Activated B cell treated with CpG ODN at 0.5 μM for 24 hours (primary cell): ENCODE data around the gene SYCP2. TPM values are rescaled to one million over a fixed set of nuclear protein-coding genes. Genes with fewer than 3 reads are reported as not detected.

Source experiments
- ATAC-seq: fragments of 200-7000 bp; cut with Tn5 transposase; one replicate; pipeline ENCODE4 v1.10.0; 2021; ENCODE audit warnings: low read depth, mild to moderate bottlenecking, moderate library complexity
- CTCF ChIA-PET: fragments of 350-600 bp; sonication (Branson Sonifier 250); formaldehyde crosslinking; loops from one replicate; lab custom pipeline; 2021; ENCODE audit warnings: antibody characterized with exemption; lab: Charles Lee
- POLR2A ChIA-PET: fragments of 350-600 bp; sonication (Branson Sonifier 250); formaldehyde crosslinking; loops from one replicate; lab custom pipeline; 2021; ENCODE audit warnings: antibody characterized with exemption; lab: Charles Lee
- DNase-seq: peaks from one replicate; pipeline ENCODE4 v3.0.0; 2022
- H3K27ac Mint-ChIP-seq: one replicate; pipeline ENCODE4 v1.8.0; 2020; ENCODE audit warnings: mixed read lengths
- H3K27me3 Mint-ChIP-seq: one replicate; pipeline ENCODE4 v1.8.0; 2021; ENCODE audit warnings: mixed read lengths
- H3K36me3 Mint-ChIP-seq: one replicate; pipeline ENCODE4 v1.8.0; 2021; ENCODE audit warnings: low read depth, mixed read lengths
- H3K4me1 Mint-ChIP-seq: one replicate; pipeline ENCODE4 v1.8.0; 2021; ENCODE audit warnings: mixed read lengths
- H3K4me3 Mint-ChIP-seq: one replicate; pipeline ENCODE4 v1.8.0; 2020; ENCODE audit warnings: mild to moderate bottlenecking, mixed read lengths
- H3K9me3 Mint-ChIP-seq: one replicate; pipeline ENCODE4 v1.8.0; 2020; ENCODE audit warnings: mixed read lengths
- intact Hi-C: fragments of 100-400 bp; cut with micrococcal nuclease; formaldehyde crosslinking; loops from one replicate; pipeline ENCODE4 v1.15.1; 2024
- total RNA-seq: library from RNA; stranded (reverse); gene quantifications from 2 replicates; pipeline ENCODE4 v1.2.3, GENCODE V29; 2022
- TF ChIP-seq, protein P1 (sequence below): fragments of 200-600 bp; IDR thresholded peaks from one replicate; pipeline ENCODE4 v1.8.0; 2022; ENCODE audit warnings: antibody characterized with exemption, mild to moderate bottlenecking

Gene SYCP2
- total RNA-seq, 1 donor from 2014 or later, result 1.3 TPM

DNA sequence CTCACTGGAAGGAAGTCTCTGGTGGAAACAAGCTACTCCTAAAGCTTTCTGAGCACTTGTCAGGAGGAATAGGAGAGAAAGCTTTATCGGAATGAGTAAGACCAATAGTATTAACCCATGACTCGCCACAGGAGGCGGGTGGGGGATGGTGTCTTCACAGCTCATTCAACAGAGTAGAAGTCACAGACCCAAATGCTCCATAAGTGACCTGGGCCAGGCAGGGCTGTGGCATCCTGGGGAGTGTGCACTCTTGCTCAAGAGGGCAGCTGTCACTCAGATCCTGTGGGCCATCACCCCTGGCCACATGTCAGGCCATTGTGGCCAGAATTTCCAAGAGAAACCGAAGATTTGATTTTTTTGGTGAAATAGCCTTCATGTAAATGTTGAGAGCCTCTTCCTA is 116.0 kb downstream of the SYCP2 start:
- ChIA-PET CTCF (no interaction called here), POLR2A (no interaction called here)
- intact Hi-C loops, result no loop called here
- no peak for ATAC-seq
- Mint-ChIP-seq H3K36me3 (no peaks in the 10 kb centered on the region), H3K9me3 (no peaks in the 10 kb centered on the region), H3K4me3 (no peak overlapping the region), H3K27me3 (no peaks in the 10 kb centered on the region), H3K4me1 (no peaks in the 10 kb centered on the region), H3K27ac (no peak overlapping the region)
- TF ChIP-seq, protein P1, sequence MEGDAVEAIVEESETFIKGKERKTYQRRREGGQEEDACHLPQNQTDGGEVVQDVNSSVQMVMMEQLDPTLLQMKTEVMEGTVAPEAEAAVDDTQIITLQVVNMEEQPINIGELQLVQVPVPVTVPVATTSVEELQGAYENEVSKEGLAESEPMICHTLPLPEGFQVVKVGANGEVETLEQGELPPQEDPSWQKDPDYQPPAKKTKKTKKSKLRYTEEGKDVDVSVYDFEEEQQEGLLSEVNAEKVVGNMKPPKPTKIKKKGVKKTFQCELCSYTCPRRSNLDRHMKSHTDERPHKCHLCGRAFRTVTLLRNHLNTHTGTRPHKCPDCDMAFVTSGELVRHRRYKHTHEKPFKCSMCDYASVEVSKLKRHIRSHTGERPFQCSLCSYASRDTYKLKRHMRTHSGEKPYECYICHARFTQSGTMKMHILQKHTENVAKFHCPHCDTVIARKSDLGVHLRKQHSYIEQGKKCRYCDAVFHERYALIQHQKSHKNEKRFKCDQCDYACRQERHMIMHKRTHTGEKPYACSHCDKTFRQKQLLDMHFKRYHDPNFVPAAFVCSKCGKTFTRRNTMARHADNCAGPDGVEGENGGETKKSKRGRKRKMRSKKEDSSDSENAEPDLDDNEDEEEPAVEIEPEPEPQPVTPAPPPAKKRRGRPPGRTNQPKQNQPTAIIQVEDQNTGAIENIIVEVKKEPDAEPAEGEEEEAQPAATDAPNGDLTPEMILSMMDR, result no peak
- no peak for DNase-seq

DNA sequence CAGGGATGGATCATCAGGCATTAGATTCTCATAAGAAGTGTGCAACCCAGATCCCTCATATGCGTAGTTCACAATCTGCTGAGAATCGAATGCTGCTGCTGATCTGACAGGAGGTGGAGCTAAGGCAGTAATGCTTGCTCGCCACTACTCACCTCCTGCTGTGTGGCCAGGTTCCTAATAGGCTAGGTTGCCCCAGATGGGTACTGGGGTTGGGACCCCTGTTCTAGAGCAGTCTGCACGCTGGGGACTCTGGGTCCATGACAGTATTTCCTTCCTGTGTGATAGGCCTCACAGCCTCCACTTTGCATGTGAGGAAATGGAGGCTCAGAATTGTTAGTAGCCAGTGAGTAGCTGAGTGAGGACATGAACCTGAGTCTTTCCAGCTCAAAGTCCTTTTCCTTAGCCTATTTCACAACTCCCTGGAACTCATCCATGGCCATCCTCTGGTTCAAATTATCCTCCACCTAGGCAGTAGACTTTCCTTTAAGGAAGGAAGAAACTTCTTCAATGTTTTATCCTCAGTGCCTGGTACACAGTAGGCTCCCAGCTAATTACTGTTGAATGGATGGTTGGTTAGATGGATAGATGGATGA is 117.2 kb downstream of the SYCP2 start:
- no peak overlapping the region for H3K4me3 Mint-ChIP-seq
- H3K27me3 Mint-ChIP-seq, result no peaks in the 10 kb centered on the region
- DNase-seq (no peak), ATAC-seq (no peak)
- H3K4me1 Mint-ChIP-seq, result no peaks in the 10 kb centered on the region
- TF ChIP-seq, protein P1, result no peak
- H3K9me3 Mint-ChIP-seq, result no peaks in the 10 kb centered on the region
- POLR2A ChIA-PET, result no interaction called here
- intact Hi-C loops, result no loop called here
- CTCF ChIA-PET, result no interaction called here
- no peak overlapping the region for H3K27ac Mint-ChIP-seq
- H3K36me3 Mint-ChIP-seq, result no peaks in the 10 kb centered on the region

DNA sequence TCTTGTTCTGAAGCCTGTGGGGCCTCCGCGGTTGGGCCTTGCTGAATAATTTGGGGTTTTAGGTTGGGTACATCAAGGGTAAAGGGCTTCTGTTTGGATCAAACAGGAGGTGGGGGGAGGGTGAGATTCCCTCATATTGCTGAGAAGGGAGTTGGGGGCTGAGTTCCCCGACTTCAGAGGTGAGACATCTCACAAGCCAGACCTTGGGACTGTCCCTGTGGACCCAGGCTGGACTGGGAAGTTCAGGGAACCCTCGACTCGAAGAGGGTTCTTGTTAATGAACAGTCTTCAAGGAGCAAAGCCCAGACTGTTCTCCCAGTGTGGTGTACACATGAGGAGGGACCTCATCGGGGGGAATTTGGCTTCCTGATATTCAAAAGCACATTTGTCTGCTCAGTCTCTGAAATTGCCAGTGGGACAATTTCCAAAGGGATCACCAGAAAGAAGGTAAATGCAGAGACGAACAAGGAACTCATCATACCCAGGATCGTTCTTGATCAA is 118.5 kb downstream of the SYCP2 start:
- Mint-ChIP-seq H3K4me1 (no peaks in the 10 kb centered on the region), H3K36me3 (no peaks in the 10 kb centered on the region), H3K9me3 (no peaks in the 10 kb centered on the region), H3K27me3 (no peaks in the 10 kb centered on the region), H3K4me3 (no peak overlapping the region), H3K27ac (no peak overlapping the region)
- POLR2A ChIA-PET, result no interaction called here
- TF ChIP-seq, protein P1, result no peak
- intact Hi-C loops, result no loop called here
- DNase-seq (no peak), ATAC-seq (no peak)
- CTCF ChIA-PET, result no interaction called here

DNA sequence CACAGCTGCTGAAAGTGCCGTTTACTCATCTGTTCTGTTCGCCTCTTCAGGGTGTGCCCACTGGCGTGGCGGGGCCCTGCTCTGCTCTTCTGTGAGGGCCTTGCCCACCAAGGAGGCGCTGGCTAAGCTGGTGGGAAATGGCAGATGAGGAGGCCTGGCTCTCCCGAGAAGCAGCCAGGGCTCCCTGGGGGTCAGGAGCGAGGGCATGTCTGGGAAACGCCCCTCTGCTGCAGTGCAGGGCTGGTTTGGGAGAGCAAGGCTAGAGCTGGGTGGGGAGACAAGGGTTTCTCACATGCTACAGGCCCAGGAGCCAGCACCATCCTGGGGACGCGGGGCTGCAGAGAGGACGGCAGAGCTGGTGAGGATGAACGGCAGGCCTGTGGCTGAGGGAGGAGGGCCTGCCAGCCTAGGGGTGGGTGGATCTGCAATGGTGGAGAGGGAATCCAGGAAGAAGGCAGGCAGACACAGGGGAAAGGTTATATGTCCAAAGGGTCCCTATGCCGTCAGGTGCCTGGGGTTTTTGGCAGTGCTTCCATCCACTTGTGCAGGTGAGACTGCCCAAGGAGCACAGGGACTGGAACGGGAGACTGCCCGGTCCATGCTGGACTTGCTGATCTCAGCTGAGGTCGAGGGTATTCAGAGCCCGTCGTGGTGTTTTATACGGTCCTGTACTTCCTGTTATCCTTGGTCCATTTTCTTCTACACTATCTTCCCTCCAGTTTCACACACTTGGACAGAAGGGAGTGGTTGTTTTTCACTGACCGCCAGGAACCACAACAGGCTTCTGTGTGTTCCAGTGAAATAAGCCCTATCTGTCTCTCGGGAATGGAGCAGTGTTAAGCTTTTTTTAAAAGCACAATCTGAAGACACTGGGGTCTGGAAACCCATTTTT is 119.2 kb downstream of the SYCP2 start:
- intact Hi-C loops, result no loop called here
- H3K36me3 Mint-ChIP-seq, result no peaks in the 10 kb centered on the region
- no peaks in the 10 kb centered on the region for H3K4me1 Mint-ChIP-seq
- H3K4me3 Mint-ChIP-seq, result no peak overlapping the region
- CTCF ChIA-PET, result no interaction called here
- DNase-seq, result no peak
- ATAC-seq, result no peak
- no peak overlapping the region for H3K27ac Mint-ChIP-seq
- no peaks in the 10 kb centered on the region for H3K9me3 Mint-ChIP-seq
- TF ChIP-seq, protein P1, result no peak
- H3K27me3 Mint-ChIP-seq, result no peaks in the 10 kb centered on the region
- POLR2A ChIA-PET, result no interaction called here

Other genes starting within 250 kb of the SYCP2 start
- gene PPP1R3D, start 6.7 kb upstream of the SYCP2 start, total RNA-seq, result 7.1 and 7.5 TPM in 2 replicates
- 15.1 and 18.9 TPM in 2 replicates for gene FAM217B, start 6.8 kb upstream of the SYCP2 start, total RNA-seq
- gene CDH26, start 24.8 kb upstream of the SYCP2 start, total RNA-seq, result 1.4 and 1.6 TPM in 2 replicates